DMS79 (cell line): ENCODE results near the gene PRRX2.

Experiments
- DNase-seq: peaks from one replicate; lab custom pipeline; 2025; lab: John Stamatoyannopoulos, UW

PRRX2 gene

DNA sequence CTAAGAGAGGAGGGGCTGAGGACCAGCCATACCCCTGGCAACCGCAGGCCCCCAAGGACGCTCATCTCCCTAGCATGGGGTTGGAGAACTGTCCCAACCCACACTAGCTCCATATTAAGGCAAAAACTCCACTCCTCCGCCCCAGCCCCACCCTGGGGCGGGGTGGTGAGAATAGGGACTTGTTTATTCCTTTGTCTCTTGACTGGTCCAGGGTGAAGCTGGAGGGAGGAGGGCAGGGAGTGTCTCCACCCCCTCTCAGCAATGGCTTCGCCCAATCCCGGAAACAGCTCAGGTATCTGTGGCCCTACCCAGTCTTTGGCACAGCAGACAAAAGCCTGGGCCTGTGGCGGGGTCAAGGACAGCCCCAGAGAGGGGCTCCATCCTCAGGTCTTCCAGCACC is 16.9 kb downstream of the PRRX2 start:
- no peak for DNase-seq

- DNase-seq, result no peak
Observed at GRCh38 chr9:129685220-129685932, 19.9 kb downstream of the PRRX2 start.

DNA sequence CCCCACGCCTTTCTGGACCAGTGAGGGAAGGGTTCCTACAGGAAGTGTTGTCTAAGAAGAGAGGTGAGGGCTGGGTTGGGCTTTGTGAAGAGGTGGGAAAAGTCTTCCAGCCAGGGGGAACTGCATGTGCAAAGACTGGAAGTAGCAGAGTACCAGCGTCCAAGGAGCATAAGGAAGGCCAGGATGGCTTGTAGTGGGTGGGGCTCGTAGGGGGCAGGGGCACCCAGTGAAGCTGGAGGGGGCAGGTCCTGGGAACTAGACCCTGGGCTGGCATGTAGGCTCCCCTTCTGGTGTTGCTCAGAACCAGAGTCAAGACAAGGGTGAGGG is 20.4 kb downstream of the PRRX2 start:
- DNase-seq, result no peak

- no peak for DNase-seq
Observed at GRCh38 chr9:129686736-129687135, 21.3 kb downstream of the PRRX2 start.

- DNase-seq, result no peak
Observed at GRCh38 chr9:129687391-129687790, 21.9 kb downstream of the PRRX2 start.

DNA sequence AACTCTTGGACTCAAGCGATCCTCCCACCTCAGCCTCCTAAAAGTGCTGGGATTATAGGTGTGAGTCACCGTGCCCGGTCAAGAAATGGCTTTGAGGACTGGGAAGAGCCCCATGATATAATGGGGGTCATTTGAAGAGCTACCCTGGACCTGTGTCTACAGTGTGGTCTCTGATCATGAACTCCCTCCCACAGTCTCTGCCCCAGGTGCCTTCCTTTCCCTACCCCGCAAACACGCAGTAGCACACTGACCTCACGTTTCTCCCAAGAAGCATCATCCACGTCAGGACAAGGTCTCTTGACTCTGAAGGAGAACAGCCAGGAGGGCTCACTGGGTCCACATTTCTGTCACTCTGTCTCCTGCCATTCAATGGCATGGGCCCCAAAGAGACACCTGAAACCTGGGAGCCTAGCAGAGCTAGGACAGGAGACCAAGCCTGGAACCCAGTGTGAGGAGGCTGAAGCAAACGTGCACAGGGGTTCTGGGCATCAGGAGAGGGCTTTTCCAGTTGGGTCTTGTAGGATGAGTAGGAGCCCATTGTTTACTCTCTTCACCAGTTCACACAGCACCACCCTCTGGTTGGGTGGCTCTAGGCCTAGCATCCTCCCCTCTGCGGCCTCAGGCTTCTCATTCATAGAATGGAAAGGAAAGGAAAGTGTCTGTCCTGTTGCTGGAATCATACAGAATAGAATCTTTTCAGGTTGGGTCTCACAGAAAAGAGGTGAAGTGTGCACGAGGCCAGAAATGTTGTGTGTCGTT is 23.0 kb downstream of the PRRX2 start:
- no peak for DNase-seq

- no peak for DNase-seq
Observed at GRCh38 chr9:129692534-129692933, 27.1 kb downstream of the PRRX2 start.

- DNase-seq, result no peak
Observed at GRCh38 chr9:129693741-129694140, 28.3 kb downstream of the PRRX2 start.

GRCh38 chr9:129694243-129694646 is 28.8 kb downstream of the PRRX2 start:
- no peak for DNase-seq

GRCh38 chr9:129695870-129696269 is 30.4 kb downstream of the PRRX2 start:
- no peak for DNase-seq

DNA sequence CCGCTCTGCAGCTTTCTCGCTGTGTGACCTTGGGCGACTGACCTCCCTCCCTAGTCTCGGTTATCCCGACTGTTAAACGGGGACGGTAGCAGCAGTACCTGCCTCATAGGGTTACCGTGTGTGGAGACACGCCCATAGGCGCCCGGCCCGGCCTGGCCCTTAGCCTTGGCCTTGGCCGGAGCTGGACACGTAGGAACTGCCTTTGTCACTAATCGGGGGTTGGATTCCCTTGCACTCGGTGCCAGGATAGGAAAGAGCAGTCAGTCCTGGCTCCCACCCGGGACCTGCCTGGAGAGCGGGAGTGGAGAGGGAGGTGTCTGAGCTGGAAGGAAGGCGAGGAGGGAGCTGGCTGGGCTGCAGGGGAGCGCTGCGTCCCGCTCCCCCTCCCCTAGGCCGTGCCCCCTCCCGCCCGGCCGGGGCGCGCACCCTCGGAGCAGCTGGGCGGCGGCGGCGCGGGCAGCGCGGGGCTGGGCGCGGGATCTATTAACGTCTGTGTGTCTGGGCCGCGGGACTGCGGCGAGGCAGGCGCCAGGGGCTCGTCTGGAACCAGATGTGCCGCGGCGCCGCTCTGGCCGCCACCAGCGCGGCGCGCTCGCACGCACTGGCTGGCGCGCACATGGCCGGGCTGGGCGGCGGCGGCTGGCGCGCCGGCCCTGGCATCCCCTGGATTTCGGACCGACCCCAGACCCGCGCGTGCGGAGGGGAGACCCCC is 31.7 kb downstream of the PRRX2 start:
- no peak for DNase-seq

- no peak for DNase-seq
Observed at GRCh38 chr9:129697656-129698253, 32.3 kb downstream of the PRRX2 start.

- DNase-seq, result no peak
Observed at GRCh38 chr9:129698254-129698757, 32.9 kb downstream of the PRRX2 start.

GRCh38 chr9:129701054-129701453 is 35.6 kb downstream of the PRRX2 start:
- DNase-seq, result no peak

DNA sequence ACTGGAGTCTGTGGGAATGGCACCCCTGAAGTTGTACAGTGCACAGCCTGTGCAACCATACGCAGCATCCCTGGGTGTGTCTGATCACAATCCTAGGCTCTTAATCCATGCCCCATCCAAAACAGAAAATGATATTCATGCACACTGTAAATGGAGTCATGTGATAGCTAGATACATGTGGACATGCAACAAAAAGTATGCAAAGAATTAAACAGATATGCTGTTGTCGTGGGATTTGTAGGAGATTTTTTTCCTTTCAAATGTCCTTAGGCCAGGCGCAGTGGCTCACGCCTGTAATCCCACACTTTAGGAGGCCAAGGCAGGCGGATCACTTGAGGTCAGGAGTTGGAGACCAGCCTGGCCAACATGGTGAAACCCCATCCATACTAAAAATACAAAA is 36.1 kb downstream of the PRRX2 start:
- no peak for DNase-seq

DNA sequence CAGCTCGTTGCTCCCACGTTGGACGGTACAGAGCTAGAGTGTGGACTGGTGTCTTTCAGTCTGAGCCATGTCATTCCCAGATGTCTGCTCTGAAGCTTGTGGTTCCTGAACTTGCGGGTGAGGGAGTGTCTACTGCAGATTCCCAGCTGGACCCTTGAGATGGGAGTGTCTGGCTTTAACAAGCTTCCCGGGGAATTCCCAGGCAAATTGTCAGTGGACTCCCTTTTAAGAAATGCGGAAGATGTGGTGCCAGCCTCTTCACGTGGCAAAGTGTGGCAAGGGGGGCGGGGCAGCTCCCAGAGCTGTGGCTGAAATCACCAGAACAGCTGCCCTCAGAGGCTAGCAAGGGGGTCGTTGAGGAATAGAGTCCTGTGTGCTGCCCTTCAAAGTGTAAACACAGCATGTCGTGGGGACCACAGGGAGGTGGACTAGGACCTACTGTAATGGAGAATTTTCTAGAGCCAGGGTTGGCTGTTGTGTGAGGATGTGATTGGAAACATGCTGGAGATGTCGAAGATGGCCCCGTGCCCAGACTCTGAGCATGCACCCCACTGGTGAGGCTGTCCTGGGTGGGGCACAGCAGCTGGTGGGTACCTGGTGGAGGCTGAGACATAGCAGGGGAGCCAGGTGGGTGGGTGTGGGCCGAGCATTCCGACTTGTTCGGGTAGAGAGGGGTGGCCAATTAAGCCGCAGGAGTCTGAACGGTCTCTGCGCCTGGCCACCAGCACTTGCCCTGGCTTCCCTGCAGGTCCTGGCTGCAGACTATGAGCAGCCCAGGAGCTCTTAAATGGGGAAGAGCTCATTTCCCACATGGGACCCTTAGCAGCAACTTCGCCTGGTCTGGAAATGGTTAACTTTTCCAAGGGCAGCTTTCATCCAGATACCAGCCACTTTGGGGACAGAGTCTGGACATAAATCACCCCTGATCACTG is 37.4 kb downstream of the PRRX2 start:
- DNase-seq, result no peak

DNA sequence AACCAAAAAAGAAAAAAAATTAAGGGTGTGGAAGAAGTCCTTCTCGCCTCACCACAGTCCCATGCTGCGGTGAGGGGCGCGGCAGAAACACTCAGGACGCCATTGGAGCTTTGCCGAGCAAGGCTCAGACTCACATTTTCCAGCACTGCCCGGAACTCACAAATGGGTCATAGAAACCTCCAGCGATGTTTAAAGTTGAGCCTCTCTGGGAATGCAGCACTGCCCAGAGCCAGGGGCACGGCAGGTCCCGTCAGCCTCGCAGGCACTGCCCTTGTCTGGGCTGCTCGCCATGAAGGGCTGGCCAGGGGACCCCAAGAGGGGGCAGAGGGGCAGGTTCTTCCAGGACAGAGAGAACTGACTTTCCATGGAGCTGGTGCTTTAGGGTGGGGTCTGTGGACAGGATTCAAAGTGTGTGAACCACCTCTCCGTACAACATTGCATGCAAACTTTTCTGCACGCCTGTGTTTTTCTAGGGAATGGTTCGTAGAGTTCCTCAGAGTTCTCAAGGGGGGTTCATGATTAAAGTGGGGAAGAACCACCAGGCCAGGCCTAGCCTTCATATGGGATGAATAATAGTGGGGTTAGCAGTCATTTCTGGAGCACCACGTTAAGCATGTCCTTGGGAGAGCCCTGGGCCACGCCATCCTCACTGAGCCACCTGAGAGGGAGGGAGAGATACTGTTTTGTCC is 38.4 kb downstream of the PRRX2 start:
- no peak for DNase-seq

DNA sequence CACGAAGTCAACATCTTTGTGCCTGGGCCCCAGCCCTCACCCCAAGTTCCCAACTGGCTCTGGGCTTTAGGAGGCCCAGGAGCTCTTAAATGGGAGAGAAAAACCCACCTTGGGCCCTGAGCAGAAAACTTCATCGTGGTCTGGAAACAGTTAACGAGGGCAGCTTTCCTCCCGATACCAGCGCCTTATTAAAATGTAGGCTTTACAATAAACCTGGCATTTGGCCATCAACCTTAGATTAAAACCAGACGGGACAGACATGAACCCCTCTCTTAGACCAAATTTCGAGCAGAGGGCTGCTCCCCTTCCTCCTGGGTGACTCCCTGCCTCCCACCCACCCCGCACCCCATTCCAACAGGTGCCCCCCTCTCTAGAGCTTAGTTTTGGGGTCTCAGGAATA is 39.4 kb downstream of the PRRX2 start:
- DNase-seq, result no peak

DNA sequence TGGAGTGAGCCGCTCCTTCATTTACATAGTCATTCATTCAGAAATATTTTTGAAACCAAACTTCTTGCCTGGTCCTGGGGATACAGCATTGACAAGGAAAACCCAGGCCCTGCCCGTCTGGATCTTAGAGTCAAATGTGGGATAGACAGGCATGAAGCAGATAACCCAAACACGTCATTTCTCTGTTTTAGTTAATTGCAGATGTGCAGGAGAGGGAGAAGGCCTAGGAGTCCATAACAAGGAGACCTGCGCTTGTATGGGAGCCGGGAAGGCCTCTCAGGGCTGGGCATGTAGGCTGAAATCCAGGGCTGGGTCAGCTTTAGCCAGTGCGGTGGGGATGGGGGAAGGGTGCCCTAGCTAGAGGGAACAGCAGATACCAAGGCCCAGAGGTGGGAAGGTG is 43.3 kb downstream of the PRRX2 start:
- DNase-seq, result no peak

- no peak for DNase-seq
Observed at GRCh38 chr9:129709438-129710168, 44.2 kb downstream of the PRRX2 start.
